ENCODE results near the gene NPFFR2.

- TF ChIP-seq CTCF (IDR thresholded peaks at IDR 0.05 in 4 of 5, conservative IDR thresholded peaks at IDR 0.05 in 1 of 5) (no peak), POLR2A (IDR thresholded peaks at IDR 0.05) (no peak)
These were observed 39.1 kb upstream of the NPFFR2 start for GRCh38 chr4:71992571-71993312.
